Measurements from ENCODE around the gene RCAN1.

GRCh38 chr21:34553151-34553952 lies 61.6 kb downstream of the RCAN1 start:
- no peak for TF ChIP-seq CTCF (conservative IDR thresholded peaks at IDR 0.05; ENCODE audit: low read length)
- TF ChIP-seq EZH2phosphoT487 (IDR thresholded peaks at IDR 0.05; ENCODE audit: borderline replicate concordance, low read depth, low read length), result no peak

Data from OCI-LY7 (cell line).